ENCODE data around the gene PAPLN. TPM values are rescaled to one million over a fixed set of nuclear protein-coding genes. Genes with fewer than 3 reads are reported as not detected.

Gene PAPLN
- total RNA-seq, 2 experiments from 2014 or later: 0.29 to 0.47 TPM

GRCh38 chr14:73198253-73198652 lies 39.1 kb upstream of the PAPLN start:
- no peak for DNase-seq
- no peak overlapping the region for H3K4me3 Mint-ChIP-seq
- POLR2A ChIA-PET: no interaction called here
- H3K27ac Mint-ChIP-seq: no peak overlapping the region
- CTCF ChIA-PET: no interaction called here
- H3K27me3 Mint-ChIP-seq: no peaks in the 10 kb centered on the region
- intact Hi-C loops (cut with micrococcal nuclease): no loop called here
- no peak for ATAC-seq
- H3K36me3 Mint-ChIP-seq (ENCODE audit: low read depth): peaks cover 28% of the 10 kb centered on the region
- TF ChIP-seq, protein P1, sequence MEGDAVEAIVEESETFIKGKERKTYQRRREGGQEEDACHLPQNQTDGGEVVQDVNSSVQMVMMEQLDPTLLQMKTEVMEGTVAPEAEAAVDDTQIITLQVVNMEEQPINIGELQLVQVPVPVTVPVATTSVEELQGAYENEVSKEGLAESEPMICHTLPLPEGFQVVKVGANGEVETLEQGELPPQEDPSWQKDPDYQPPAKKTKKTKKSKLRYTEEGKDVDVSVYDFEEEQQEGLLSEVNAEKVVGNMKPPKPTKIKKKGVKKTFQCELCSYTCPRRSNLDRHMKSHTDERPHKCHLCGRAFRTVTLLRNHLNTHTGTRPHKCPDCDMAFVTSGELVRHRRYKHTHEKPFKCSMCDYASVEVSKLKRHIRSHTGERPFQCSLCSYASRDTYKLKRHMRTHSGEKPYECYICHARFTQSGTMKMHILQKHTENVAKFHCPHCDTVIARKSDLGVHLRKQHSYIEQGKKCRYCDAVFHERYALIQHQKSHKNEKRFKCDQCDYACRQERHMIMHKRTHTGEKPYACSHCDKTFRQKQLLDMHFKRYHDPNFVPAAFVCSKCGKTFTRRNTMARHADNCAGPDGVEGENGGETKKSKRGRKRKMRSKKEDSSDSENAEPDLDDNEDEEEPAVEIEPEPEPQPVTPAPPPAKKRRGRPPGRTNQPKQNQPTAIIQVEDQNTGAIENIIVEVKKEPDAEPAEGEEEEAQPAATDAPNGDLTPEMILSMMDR (IDR thresholded peaks at IDR 0.05): no peak
- no peaks in the 10 kb centered on the region for H3K4me1 Mint-ChIP-seq (ENCODE audit: low read depth)
- no peaks in the 10 kb centered on the region for H3K9me3 Mint-ChIP-seq

- no peak overlapping the region for H3K27ac Mint-ChIP-seq
- DNase-seq (no peak), ATAC-seq (no peak)
- ChIA-PET POLR2A (no interaction called here), CTCF (interaction anchor here (1.1 kb wide), 1 partner anchor 11 kb away, joined by 3 read pairs; no protein-coding TSS in a partner anchor)
- TF ChIP-seq, protein P1 (IDR thresholded peaks at IDR 0.05): no peak
- H3K4me3 Mint-ChIP-seq: no peak overlapping the region
- no peaks in the 10 kb centered on the region for H3K4me1 Mint-ChIP-seq (ENCODE audit: low read depth)
- no peaks in the 10 kb centered on the region for H3K27me3 Mint-ChIP-seq
- no peaks in the 10 kb centered on the region for H3K9me3 Mint-ChIP-seq
- H3K36me3 Mint-ChIP-seq (ENCODE audit: low read depth): peaks cover 47% of the 10 kb centered on the region
- intact Hi-C loops (cut with micrococcal nuclease): no loop called here
Measured at GRCh38 chr14:73203527-73203926, 33.8 kb upstream of the PAPLN start.

DNA sequence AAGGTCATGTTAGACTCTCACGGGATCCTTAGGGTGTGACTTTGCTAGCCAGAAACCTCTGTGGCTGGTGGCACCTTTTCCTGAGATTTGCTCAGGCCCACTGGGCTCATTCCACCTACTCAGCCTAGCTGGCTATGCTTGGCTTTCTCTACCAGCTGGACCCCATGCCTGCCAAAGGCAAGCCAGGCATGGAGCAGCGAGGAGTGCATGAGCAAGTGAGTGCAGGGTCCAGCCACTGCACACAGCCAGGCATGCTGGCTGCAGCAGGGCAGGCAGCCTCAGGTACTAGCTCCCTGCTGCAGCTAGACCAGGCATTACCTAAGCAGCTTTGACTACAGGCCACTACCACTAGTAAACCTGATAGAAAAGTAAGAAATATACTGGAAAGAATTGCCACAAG lies 29.7 kb upstream of the PAPLN start:
- intact Hi-C loops (cut with micrococcal nuclease): no loop called here
- Mint-ChIP-seq H3K9me3 (no peaks in the 10 kb centered on the region), H3K27me3 (no peaks in the 10 kb centered on the region), H3K27ac (no peak overlapping the region), H3K4me3 (no peak overlapping the region), H3K36me3 (ENCODE audit: low read depth) (peaks cover 42% of the 10 kb centered on the region), H3K4me1 (ENCODE audit: low read depth) (no peaks in the 10 kb centered on the region)
- POLR2A ChIA-PET: interaction anchor here (1.1 to 1.2 kb wide), 2 partner anchors 14 to 149 kb away, joined by 3 read pairs; partner anchors contain the start of gene RBM25
- CTCF ChIA-PET: no interaction called here
- TF ChIP-seq, protein P1 (IDR thresholded peaks at IDR 0.05): no peak
- ATAC-seq (no peak), DNase-seq (no peak)

DNA sequence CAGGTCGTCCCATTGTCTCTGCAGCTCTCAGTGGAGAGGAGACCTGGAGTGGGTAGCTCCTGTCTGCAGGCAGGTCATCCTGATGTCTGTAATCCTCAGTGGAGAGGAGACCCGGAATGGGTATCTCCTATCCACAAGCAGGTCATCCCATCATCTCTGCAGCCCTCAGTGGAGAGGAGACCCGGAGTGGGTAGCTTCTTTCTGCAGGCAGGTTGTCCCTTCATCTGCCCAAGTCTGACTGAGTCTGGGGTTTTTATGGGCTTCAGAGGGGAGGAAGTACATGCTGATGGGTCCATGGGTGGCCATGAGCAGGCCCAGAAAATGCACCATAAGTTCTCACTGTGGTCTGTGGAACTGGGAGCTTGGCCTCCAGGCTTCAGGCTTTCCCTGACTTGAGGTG lies 28.9 kb upstream of the PAPLN start:
- Mint-ChIP-seq H3K27ac (no peak overlapping the region), H3K9me3 (no peaks in the 10 kb centered on the region), H3K4me3 (no peak overlapping the region), H3K4me1 (ENCODE audit: low read depth) (no peaks in the 10 kb centered on the region), H3K36me3 (ENCODE audit: low read depth) (peaks cover 46% of the 10 kb centered on the region), H3K27me3 (no peaks in the 10 kb centered on the region)
- intact Hi-C loops (cut with micrococcal nuclease): no loop called here
- no peak for ATAC-seq
- TF ChIP-seq, protein P1 (IDR thresholded peaks at IDR 0.05): no peak
- ChIA-PET POLR2A (interaction anchor here (1.2 to 1.5 kb wide), 2 partner anchors 13 to 21 kb away, joined by 3 read pairs; no protein-coding TSS in a partner anchor), CTCF (interaction anchor here (1.9 kb wide), 1 partner anchor 35 kb away, joined by 5 read pairs; no protein-coding TSS in a partner anchor)
- DNase-seq: no peak

- no peaks in the 10 kb centered on the region for H3K9me3 Mint-ChIP-seq
- ChIA-PET POLR2A (interaction anchor here (1.5 kb wide), 1 partner anchor 21 kb away, joined by 3 read pairs; no protein-coding TSS in a partner anchor), CTCF (interaction anchor here (1.9 kb wide), 1 partner anchor 36 kb away, joined by 5 read pairs; no protein-coding TSS in a partner anchor)
- no peaks in the 10 kb centered on the region for H3K4me1 Mint-ChIP-seq (ENCODE audit: low read depth)
- TF ChIP-seq, protein P1 (IDR thresholded peaks at IDR 0.05): no peak
- ATAC-seq (no peak), DNase-seq (no peak)
- intact Hi-C loops (cut with micrococcal nuclease): no loop called here
- H3K27me3 Mint-ChIP-seq: no peaks in the 10 kb centered on the region
- H3K36me3 Mint-ChIP-seq (ENCODE audit: low read depth): peaks cover 47% of the 10 kb centered on the region
- H3K4me3 Mint-ChIP-seq: no peak overlapping the region
- H3K27ac Mint-ChIP-seq: no peak overlapping the region
Measured at GRCh38 chr14:73208846-73209245, 28.5 kb upstream of the PAPLN start.
